ENCODE data around the gene KDM4C. TPM values are rescaled to one million over a fixed set of nuclear protein-coding genes. Genes with fewer than 3 reads are reported as not detected.
A peak's percentile ranks its signal among the peaks of the same experiment; 100 is the strongest.

KDM4C gene
- total RNA-seq, 4 donors from 2014 or later = 39.0 to 113 (median 43.9) TPM

DNA sequence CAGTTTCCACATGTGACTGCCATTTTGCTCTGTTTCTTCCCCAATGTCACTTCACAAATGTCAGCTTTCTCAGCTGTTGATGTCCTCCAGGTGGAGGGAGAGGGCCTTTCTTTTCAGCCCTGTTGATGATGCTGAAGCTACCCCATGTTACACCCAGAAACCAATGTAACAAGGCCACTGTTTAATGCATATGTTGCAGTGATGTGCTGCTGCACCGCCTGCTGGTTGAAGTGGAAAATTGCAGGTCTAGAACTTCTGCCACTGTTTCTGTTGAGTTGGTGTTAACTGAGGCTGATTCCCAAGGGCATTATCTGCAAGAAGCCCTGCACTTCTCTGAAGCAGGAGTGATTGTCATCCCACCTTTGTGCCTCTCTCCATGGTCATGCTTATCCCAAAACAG, 428.4 kb downstream of the KDM4C start:
- no peaks in the 10 kb centered on the region for H3K4me1 ChIP-seq
- H3K27ac ChIP-seq = no peak overlapping the region
- TF ChIP-seq POLR2AphosphoS5 (IDR thresholded peaks at IDR 0.05) = no peak
- TF ChIP-seq, protein P1, sequence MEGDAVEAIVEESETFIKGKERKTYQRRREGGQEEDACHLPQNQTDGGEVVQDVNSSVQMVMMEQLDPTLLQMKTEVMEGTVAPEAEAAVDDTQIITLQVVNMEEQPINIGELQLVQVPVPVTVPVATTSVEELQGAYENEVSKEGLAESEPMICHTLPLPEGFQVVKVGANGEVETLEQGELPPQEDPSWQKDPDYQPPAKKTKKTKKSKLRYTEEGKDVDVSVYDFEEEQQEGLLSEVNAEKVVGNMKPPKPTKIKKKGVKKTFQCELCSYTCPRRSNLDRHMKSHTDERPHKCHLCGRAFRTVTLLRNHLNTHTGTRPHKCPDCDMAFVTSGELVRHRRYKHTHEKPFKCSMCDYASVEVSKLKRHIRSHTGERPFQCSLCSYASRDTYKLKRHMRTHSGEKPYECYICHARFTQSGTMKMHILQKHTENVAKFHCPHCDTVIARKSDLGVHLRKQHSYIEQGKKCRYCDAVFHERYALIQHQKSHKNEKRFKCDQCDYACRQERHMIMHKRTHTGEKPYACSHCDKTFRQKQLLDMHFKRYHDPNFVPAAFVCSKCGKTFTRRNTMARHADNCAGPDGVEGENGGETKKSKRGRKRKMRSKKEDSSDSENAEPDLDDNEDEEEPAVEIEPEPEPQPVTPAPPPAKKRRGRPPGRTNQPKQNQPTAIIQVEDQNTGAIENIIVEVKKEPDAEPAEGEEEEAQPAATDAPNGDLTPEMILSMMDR (IDR thresholded peaks at IDR 0.05) = peak in 1 of 2 donors; percentile 7
- TF ChIP-seq POLR2A (IDR thresholded peaks at IDR 0.05) = no peak
- TF ChIP-seq EP300 (IDR thresholded peaks at IDR 0.05) = no peak
- no peaks in the 10 kb centered on the region for H3K9me3 ChIP-seq
- H3K36me3 ChIP-seq = peaks cover 9% of the 10 kb centered on the region
- 55% methylated on average over 1 of the region's 1 CpG for WGBS
- no peaks in the 10 kb centered on the region for H3K27me3 ChIP-seq
- H3K4me3 ChIP-seq = no peak overlapping the region
- no peak for DNase-seq (ENCODE audit: low spot score in 2 of 2)

DNA sequence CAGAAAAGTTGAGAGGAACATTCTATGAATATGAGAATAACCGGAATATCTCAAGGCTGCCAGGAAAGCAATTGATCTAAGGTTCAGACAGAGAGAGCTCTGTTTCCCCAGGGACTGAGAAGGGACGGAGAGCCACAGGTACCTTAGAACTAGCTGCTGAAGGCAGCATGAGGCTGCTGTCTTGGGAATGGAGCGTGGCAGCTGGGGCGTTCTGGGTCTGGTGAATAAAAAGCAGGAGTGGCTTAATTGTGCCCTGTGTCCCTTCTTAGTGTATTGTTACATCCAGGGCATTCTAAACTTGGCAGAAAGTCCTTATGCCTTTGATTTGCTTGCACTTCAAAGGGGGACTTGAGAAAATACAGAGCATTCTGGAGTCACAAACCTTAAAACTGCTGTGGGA, 434.5 kb downstream of the KDM4C start:
- DNase-seq (ENCODE audit: low spot score in 2 of 2) = no peak
- Histone ChIP-seq H3K4me3 (no peak overlapping the region), H3K4me1 (no peaks in the 10 kb centered on the region), H3K27me3 (no peaks in the 10 kb centered on the region), H3K9me3 (no peaks in the 10 kb centered on the region), H3K36me3 (no peaks in the 10 kb centered on the region), H3K27ac (no peak overlapping the region)
- WGBS = 68% methylated on average over 4 of the region's 4 CpGs
- TF ChIP-seq, protein P1 (IDR thresholded peaks at IDR 0.05) = no peak
- no peak for TF ChIP-seq POLR2A (IDR thresholded peaks at IDR 0.05)
- no peak for TF ChIP-seq EP300 (IDR thresholded peaks at IDR 0.05)
- no peak for TF ChIP-seq POLR2AphosphoS5 (IDR thresholded peaks at IDR 0.05)

DNA sequence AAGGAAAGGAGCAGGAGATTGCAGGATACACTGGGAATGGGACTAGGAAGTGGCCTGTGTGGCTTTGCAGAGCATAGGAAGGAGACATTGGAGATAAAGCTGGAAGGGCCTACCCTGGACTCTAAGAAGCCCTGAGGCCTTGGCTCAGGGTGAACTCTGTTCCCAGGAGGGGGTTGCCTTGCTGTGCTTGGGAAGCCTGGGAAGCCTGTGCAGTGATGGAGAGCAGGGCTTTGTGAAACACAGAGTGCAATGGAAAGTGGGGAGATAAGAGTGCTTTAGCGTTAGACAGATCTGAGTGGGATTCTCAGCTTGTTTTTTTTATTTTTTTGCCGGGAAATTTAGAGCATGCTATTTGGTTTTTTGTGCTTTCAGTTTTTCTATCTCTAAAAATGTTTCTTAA, 437.8 kb downstream of the KDM4C start:
- H3K9me3 ChIP-seq = no peaks in the 10 kb centered on the region
- no peaks in the 10 kb centered on the region for H3K27me3 ChIP-seq
- no peak for TF ChIP-seq POLR2AphosphoS5 (IDR thresholded peaks at IDR 0.05)
- no peak for TF ChIP-seq EP300 (IDR thresholded peaks at IDR 0.05)
- TF ChIP-seq, protein P1 (IDR thresholded peaks at IDR 0.05) = no peak
- no peak for TF ChIP-seq POLR2A (IDR thresholded peaks at IDR 0.05)
- no peaks in the 10 kb centered on the region for H3K36me3 ChIP-seq
- DNase-seq (ENCODE audit: low spot score in 2 of 2) = no peak
- H3K4me3 ChIP-seq = no peak overlapping the region
- WGBS = 60% methylated on average over 2 of the region's 2 CpGs
- no peak overlapping the region for H3K27ac ChIP-seq
- no peaks in the 10 kb centered on the region for H3K4me1 ChIP-seq

DNA sequence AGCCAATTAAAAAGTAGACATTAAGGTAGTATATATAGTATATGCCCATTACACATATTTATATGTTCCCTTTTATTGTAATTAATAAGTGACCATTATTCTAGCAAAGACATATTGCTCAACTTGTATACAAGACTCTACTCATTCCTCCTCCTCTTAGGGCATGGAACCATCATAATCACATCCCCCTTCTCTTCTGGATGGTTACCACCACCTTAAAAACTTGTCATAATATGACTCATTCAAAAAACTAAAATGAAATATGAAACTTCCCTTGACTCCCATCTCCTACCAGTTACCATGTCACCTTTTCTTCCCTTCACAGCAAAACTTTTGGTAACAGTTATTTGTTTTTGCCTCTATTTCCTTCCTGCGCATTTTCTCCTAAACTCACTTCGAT, 438.7 kb downstream of the KDM4C start:
- Histone ChIP-seq H3K4me1 (no peaks in the 10 kb centered on the region), H3K27me3 (no peaks in the 10 kb centered on the region), H3K4me3 (no peak overlapping the region), H3K27ac (no peak overlapping the region), H3K36me3 (no peaks in the 10 kb centered on the region), H3K9me3 (no peaks in the 10 kb centered on the region)
- TF ChIP-seq POLR2A (IDR thresholded peaks at IDR 0.05) = no peak
- TF ChIP-seq POLR2AphosphoS5 (IDR thresholded peaks at IDR 0.05) = no peak
- TF ChIP-seq, protein P1 (IDR thresholded peaks at IDR 0.05) = no peak
- TF ChIP-seq EP300 (IDR thresholded peaks at IDR 0.05) = no peak
- WGBS = 95% methylated on average over 2 of the region's 2 CpGs
- no peak for DNase-seq (ENCODE audit: low spot score in 2 of 2)

DNA sequence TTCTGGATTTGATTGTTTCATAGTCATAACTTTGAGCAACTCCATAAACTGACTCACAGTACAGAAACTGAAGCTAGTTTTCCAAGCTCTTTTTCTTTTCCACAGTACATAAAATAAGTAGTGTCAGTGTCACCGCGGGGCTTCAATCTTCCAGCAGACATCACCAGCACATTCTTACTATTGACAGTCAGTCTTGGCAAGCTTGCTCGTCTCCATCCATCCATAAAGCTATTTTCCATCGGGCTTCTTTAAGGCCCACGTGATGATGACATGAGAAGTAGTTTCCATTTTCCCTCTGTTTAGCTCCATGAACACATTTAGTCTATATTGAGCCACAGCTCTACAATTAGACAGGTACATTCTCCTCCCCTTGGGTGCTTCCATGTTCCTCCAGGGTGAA, 443.4 kb downstream of the KDM4C start:
- no peaks in the 10 kb centered on the region for H3K27me3 ChIP-seq
- H3K4me3 ChIP-seq = no peak overlapping the region
- TF ChIP-seq EP300 (IDR thresholded peaks at IDR 0.05) = no peak
- TF ChIP-seq, protein P1 (IDR thresholded peaks at IDR 0.05) = no peak
- no peak for TF ChIP-seq POLR2A (IDR thresholded peaks at IDR 0.05)
- no peak for TF ChIP-seq POLR2AphosphoS5 (IDR thresholded peaks at IDR 0.05)
- H3K27ac ChIP-seq = no peak overlapping the region
- H3K9me3 ChIP-seq = no peaks in the 10 kb centered on the region
- WGBS = 85% methylated on average over 5 of the region's 5 CpGs
- DNase-seq (ENCODE audit: low spot score in 2 of 2) = no peak
- no peaks in the 10 kb centered on the region for H3K4me1 ChIP-seq
- H3K36me3 ChIP-seq = no peaks in the 10 kb centered on the region
